Activated effector memory CD4-positive, alpha-beta T cell treated with Interleukin-2 at 50 U/mL for 16 hours (primary cell): ENCODE measurements around the gene TTC9C.
A peak's percentile ranks its signal among the peaks of the same experiment; 100 is the strongest.
"Not testable (repeated sequence)": the region's sequence is repeated elsewhere in the genome, so short reads cannot be mapped to it uniquely, and the experiment has no call there.

ENCODE experiments used
- DNase-seq: peaks from one replicate; pipeline ENCODE4 v3.0.0-alpha.2; 2020

Gene TTC9C

GRCh38 chr11:62710001-62710345 is 18.3 kb upstream of the TTC9C start:
- no peak for DNase-seq

GRCh38 chr11:62712276-62712812 is 15.9 kb upstream of the TTC9C start:
- DNase-seq, result no peak

GRCh38 chr11:62712861-62713260 is 15.4 kb upstream of the TTC9C start:
- DNase-seq, result no peak

- no peak for DNase-seq
These were observed 14.9 kb upstream of the TTC9C start for GRCh38 chr11:62713343-62713742.

GRCh38 chr11:62715150-62716130 is 12.8 kb upstream of the TTC9C start:
- no peak for DNase-seq

GRCh38 chr11:62716206-62716605 is 12.1 kb upstream of the TTC9C start:
- no peak for DNase-seq

GRCh38 chr11:62716816-62717215 is 11.5 kb upstream of the TTC9C start:
- DNase-seq, result no peak

GRCh38 chr11:62719302-62719978 is 8.8 kb upstream of the TTC9C start:
- DNase-seq, result no peak

- no peak for DNase-seq
These were observed 6.3 kb upstream of the TTC9C start for GRCh38 chr11:62721994-62722393.

GRCh38 chr11:62724171-62724570 is 4.1 kb upstream of the TTC9C start:
- no peak for DNase-seq

GRCh38 chr11:62725646-62726045 is 2.6 kb upstream of the TTC9C start:
- no peak for DNase-seq

- no peak for DNase-seq
These were observed 2.0 kb upstream of the TTC9C start for GRCh38 chr11:62726156-62726914.

- DNase-seq, result no peak
These were observed 1.4 kb upstream of the TTC9C start for GRCh38 chr11:62726915-62727164.

- DNase-seq, result peak; percentile 98
These were observed 968 bp upstream of the TTC9C start, which contains the start of gene HNRNPUL2 for GRCh38 chr11:62727165-62727871. Gene HNRNPUL2 (minus strand): TSS chr11:62727457. CDS start chr11:62727156, 301 bp downstream.

- DNase-seq, result peak; percentile 75
These were observed 465 bp upstream of the TTC9C start for GRCh38 chr11:62727872-62728170.

- not testable (repeated sequence) for DNase-seq
These were observed 1.8 kb downstream of the TTC9C start for GRCh38 chr11:62730076-62730475.

GRCh38 chr11:62732830-62733229 is 4.5 kb downstream of the TTC9C start:
- DNase-seq, result no peak

GRCh38 chr11:62737196-62737595 is 8.9 kb downstream of the TTC9C start:
- DNase-seq, result no peak

- no peak for DNase-seq
These were observed 19.3 kb downstream of the TTC9C start for GRCh38 chr11:62747475-62748160.

- not testable (repeated sequence) for DNase-seq
These were observed 21.6 kb downstream of the TTC9C start for GRCh38 chr11:62749931-62750330.

- no peak for DNase-seq
These were observed 24.0 kb downstream of the TTC9C start for GRCh38 chr11:62752177-62752785.
